22Rv1 (cell line): ENCODE measurements around the gene MAST2.
"Not testable (repeated sequence)": the region's sequence is repeated elsewhere in the genome, so short reads cannot be mapped to it uniquely, and the experiment has no call there.

ENCODE experiments used
- H3K27ac ChIP-seq: fragments of 450-650 bp; 2 replicates; pipeline ENCODE4 v1.5.1; 2017
- CTCF ChIP-seq: fragments of 450-650 bp; IDR thresholded peaks from 2 replicates; pipeline ENCODE4 v1.5.1; 2017; ENCODE audit warnings: mild to moderate bottlenecking
- ZFX ChIP-seq: fragments of 450-650 bp; IDR thresholded peaks from 2 replicates; pipeline ENCODE4 v1.6.1; 2017; ENCODE audit warnings: antibody characterized with exemption, borderline replicate concordance

Gene MAST2

GRCh38 chr1:46044116-46044515 lies 240.7 kb downstream of the MAST2 start:
- no peak overlapping the region for H3K27ac ChIP-seq

GRCh38 chr1:46053734-46054133 lies 250.3 kb downstream of the MAST2 start:
- no peak overlapping the region; the same call in 1 of the 2 replicates for H3K27ac ChIP-seq
- TF ChIP-seq ZFX: no peak
- TF ChIP-seq CTCF: no peak

More at GRCh38 chr1:46044116-46044515, 240.7 kb downstream of the MAST2 start:
- TF ChIP-seq CTCF (no peak), ZFX (no peak)

GRCh38 chr1:46056325-46056724 lies 252.9 kb downstream of the MAST2 start:
- TF ChIP-seq ZFX (no peak), CTCF (no peak)
- no peak overlapping the region for H3K27ac ChIP-seq

GRCh38 chr1:46057215-46057614 lies 253.8 kb downstream of the MAST2 start:
- H3K27ac ChIP-seq: not testable (repeated sequence)

- H3K27ac ChIP-seq: no peak overlapping the region
- TF ChIP-seq CTCF (no peak), ZFX (no peak)
Measured at GRCh38 chr1:46057781-46058180, 254.4 kb downstream of the MAST2 start.

- TF ChIP-seq ZFX (no peak), CTCF (no peak)
Measured at GRCh38 chr1:46058936-46059335, 255.5 kb downstream of the MAST2 start.

GRCh38 chr1:46061146-46061545 lies 257.7 kb downstream of the MAST2 start:
- TF ChIP-seq ZFX: no peak
- TF ChIP-seq CTCF: no peak
- H3K27ac ChIP-seq: no peak overlapping the region

More at GRCh38 chr1:46058936-46059335, 255.5 kb downstream of the MAST2 start:
- no peak overlapping the region for H3K27ac ChIP-seq

GRCh38 chr1:46062651-46063319 lies 259.4 kb downstream of the MAST2 start:
- TF ChIP-seq ZFX (no peak), CTCF (no peak)
- H3K27ac ChIP-seq: peak overlapping the region; percentile 63
